HL-60 (cell line): Measurements from ENCODE around the gene MYO3B.

Source experiments
- DNase-seq, 2 experiments: peaks; one replicate each; pipeline ENCODE4 v3.0.0-alpha.2; 2010 to 2020; ENCODE audit warnings: low read depth in 1 of 2, low spot score in 1 of 2
- H3K27ac ChIP-seq: fragments of 250-450 bp; sonication (Bioruptor Pico); replicated peaks from 2 replicates; pipeline ENCODE4 v1.5.1; 2020; ENCODE audit warnings: mild to moderate bottlenecking, moderate library complexity
- H3K27me3 ChIP-seq: fragments of 250-450 bp; sonication (Bioruptor Pico); 2 replicates; pipeline ENCODE4 v1.5.1; 2021; ENCODE audit warnings: mild to moderate bottlenecking, moderate library complexity; ENCODE audit not compliant: insufficient read depth, poor library complexity, severe bottlenecking
- H3K4me3 ChIP-seq: replicated peaks from 2 replicates; pipeline ENCODE4 v1.5.1; 2011; ENCODE audit warnings: mild to moderate bottlenecking, control low read depth, low read length; ENCODE audit not compliant: insufficient read depth
- CTCF ChIP-seq: IDR thresholded peaks from one replicate; pipeline ENCODE4 v1.5.1; 2011; ENCODE audit warnings: low read length, control low read depth, inconsistent platforms; ENCODE audit not compliant: insufficient read depth
- GABPA ChIP-seq: IDR thresholded peaks from 2 replicates; pipeline ENCODE4 v1.6.1; 2012; ENCODE audit warnings: low read depth
- POLR2AphosphoS5 ChIP-seq: IDR thresholded peaks from 2 replicates; pipeline ENCODE4 v1.6.1; 2012; ENCODE audit warnings: low read depth
- REST ChIP-seq: IDR thresholded peaks from 2 replicates; pipeline ENCODE4 v1.6.1; 2012; ENCODE audit warnings: low read depth; ENCODE audit not compliant: insufficient replicate concordance
- SPI1 ChIP-seq: IDR thresholded peaks from 2 replicates; pipeline ENCODE4 v1.6.1; 2012; ENCODE audit warnings: low read depth, mild to moderate bottlenecking, borderline replicate concordance

Gene MYO3B

DNA sequence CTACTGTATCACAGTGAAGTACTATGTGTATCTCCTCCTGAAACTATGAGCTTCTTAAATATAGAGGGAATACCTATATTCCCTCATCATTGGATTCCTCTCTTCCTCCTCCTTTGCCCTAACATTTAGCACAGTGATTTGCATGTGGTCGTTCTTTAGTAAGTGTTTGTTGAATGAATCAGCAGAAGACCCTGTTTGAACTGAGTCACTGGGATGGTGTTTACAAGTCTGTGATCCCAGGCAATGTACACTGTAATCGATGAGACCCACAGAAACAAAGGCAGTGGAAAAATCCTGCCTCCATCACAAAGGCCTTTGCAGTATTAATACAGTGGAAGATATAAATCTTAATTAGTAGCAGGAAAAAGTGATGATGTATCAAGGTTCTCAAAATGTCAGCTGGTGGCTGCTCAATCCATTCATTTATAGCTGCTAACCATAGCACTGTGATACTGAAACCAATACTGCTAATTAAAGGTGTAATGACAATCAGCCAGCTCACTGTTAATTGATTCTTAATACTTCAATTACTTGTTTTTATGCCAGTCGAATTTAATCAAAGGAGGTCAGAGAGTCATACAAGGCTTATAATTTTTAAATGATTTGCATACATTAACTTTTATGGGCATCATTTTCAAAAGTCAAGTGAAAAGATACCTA, 20.8 kb upstream of the MYO3B start:
- no peak for DNase-seq
- Histone ChIP-seq H3K27ac (no peak overlapping the region), H3K4me3 (no peak overlapping the region), H3K27me3 (no peaks in the 10 kb centered on the region)
- TF ChIP-seq REST (no peak), GABPA (no peak), POLR2AphosphoS5 (no peak), CTCF (no peak), SPI1 (no peak)

DNA sequence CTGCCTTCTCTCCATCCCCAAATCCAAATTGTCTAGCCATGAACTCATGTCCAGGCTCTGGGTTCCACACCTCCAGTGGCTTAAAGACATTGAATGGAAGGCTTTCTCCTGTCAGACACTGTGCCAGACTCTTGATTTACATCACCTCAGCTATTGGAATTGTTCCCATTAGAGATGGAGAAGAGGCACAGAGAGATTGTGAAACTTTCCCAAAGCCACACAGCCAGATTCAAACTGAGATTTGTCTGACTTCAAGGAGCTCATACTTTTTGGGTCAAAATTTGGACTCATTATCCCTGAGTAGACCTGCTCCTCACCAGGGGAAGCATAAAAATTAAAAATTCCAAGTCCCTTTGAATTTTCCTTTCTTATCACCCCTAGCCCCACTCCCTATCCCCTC, 18.9 kb upstream of the MYO3B start:
- H3K27ac ChIP-seq: no peak overlapping the region
- no peak overlapping the region for H3K4me3 ChIP-seq
- TF ChIP-seq SPI1 (no peak), REST (no peak), CTCF (no peak), GABPA (no peak), POLR2AphosphoS5 (no peak)
- no peaks in the 10 kb centered on the region for H3K27me3 ChIP-seq
- no peak for DNase-seq

GRCh38 chr2:170161516-170162270, 16.3 kb upstream of the MYO3B start:
- Histone ChIP-seq H3K27ac (no peak overlapping the region), H3K27me3 (no peaks in the 10 kb centered on the region), H3K4me3 (no peak overlapping the region)
- DNase-seq: no peak
- TF ChIP-seq GABPA (no peak), CTCF (no peak), REST (no peak), SPI1 (no peak), POLR2AphosphoS5 (no peak)
